Astrocyte (in vitro differentiated cells and primary cell): ENCODE data around the gene SLC43A3.

Source experiments
- CTCF ChIP-seq: IDR thresholded peaks from 2 replicates; pipeline ENCODE4 v1.5.1; 2011; ENCODE audit warnings: low read depth, mild to moderate bottlenecking, inconsistent platforms, low read length, moderate library complexity; ENCODE audit not compliant: insufficient read depth
- EZH2 ChIP-seq: IDR thresholded peaks from 2 replicates; pipeline ENCODE4 v1.6.1; 2012; ENCODE audit warnings: mild to moderate bottlenecking, low read length, inconsistent platforms; ENCODE audit not compliant: insufficient read depth

- no peak for TF ChIP-seq CTCF
- no peak for TF ChIP-seq EZH2
Observed at GRCh38 chr11:57421066-57421465, 5.9 kb downstream of the SLC43A3 start.
